Panc1 (cell line): ENCODE results near the gene SEMA5B. TPM values are rescaled to one million over a fixed set of nuclear protein-coding genes. Genes with fewer than 3 reads are reported as not detected.

Source experiments
- ATAC-seq: fragments of 200-7000 bp; cut with Tn5 transposase; 2 replicates; pipeline ENCODE4 v1.9.1; 2020; ENCODE audit warnings: mild to moderate bottlenecking, moderate library complexity
- BruUV-seq: library from RNA; stranded (reverse); fragments of 400-500 nt; replicated peaks from 2 replicates; lab custom pipeline; 2021; lab: Mats Ljungman, UMichigan
- CTCF ChIA-PET: fragments of 300-600 bp; sonication (Branson Sonifier 250); formaldehyde crosslinking; loops from one replicate; lab custom pipeline; 2022; ENCODE audit warnings: antibody characterized with exemption; lab: Charles Lee
- POLR2A ChIA-PET: fragments of 300-600 bp; sonication (Branson Sonifier 250); formaldehyde crosslinking; loops from one replicate; lab custom pipeline; 2022; ENCODE audit warnings: antibody characterized with exemption; lab: Charles Lee
- DNase-seq: peaks from one replicate; pipeline ENCODE4 v3.0.0-alpha.2; 2010; ENCODE audit warnings: low read depth, low spot score
- H3K27ac ChIP-seq: 2 replicates; pipeline ENCODE4 v1.5.1; 2011; ENCODE audit warnings: mild to moderate bottlenecking, low read length, inconsistent platforms
- H3K27me3 ChIP-seq: fragments of 200-500 bp; sonication (Bioruptor generic); 2 replicates; pipeline ENCODE4 v1.6.0; 2014; ENCODE audit warnings: low read length, inconsistent platforms; ENCODE audit not compliant: control insufficient read depth, insufficient read depth
- H3K36me3 ChIP-seq: fragments of 200-500 bp; sonication (Bioruptor generic); 2 replicates; pipeline ENCODE4 v1.5.1; 2014; ENCODE audit warnings: inconsistent platforms, mild to moderate bottlenecking, low read length, moderate library complexity; ENCODE audit not compliant: control insufficient read depth, insufficient read depth
- H3K4me1 ChIP-seq: 2 replicates; pipeline ENCODE4 v1.5.1; 2011; ENCODE audit warnings: inconsistent platforms, mild to moderate bottlenecking, low read length, moderate library complexity; ENCODE audit not compliant: control insufficient read depth, insufficient read depth
- H3K4me3 ChIP-seq, 2 experiments: 2 replicates each; pipeline ENCODE4 v1.5.1; 2011 to 2012; ENCODE audit warnings: low read depth in 2 of 2, low read length in 2 of 2, mild to moderate bottlenecking in 2 of 2, inconsistent platforms in 1 of 2, moderate library complexity in 1 of 2
- H3K9me3 ChIP-seq: fragments of 200-500 bp; sonication (Bioruptor generic); 2 replicates; pipeline ENCODE4 v1.5.1; 2014; ENCODE audit warnings: low read depth, mild to moderate bottlenecking, inconsistent platforms, low read length, moderate library complexity; ENCODE audit not compliant: control insufficient read depth, insufficient read depth
- REST ChIP-seq, 2 experiments: IDR thresholded peaks; 2 replicates each; pipeline ENCODE4 v1.6.1; 2011 to 2012; ENCODE audit warnings: low read depth in 2 of 2, control low read depth in 1 of 2, low read length in 1 of 2, mild to moderate bottlenecking in 1 of 2, moderate library complexity in 1 of 2; ENCODE audit not compliant: insufficient read depth in 1 of 2
- SIN3A ChIP-seq: IDR thresholded peaks from 2 replicates; pipeline ENCODE4 v1.6.1; 2012; ENCODE audit warnings: low read depth, mild to moderate bottlenecking, low read length, moderate library complexity, borderline replicate concordance; ENCODE audit not compliant: insufficient read depth
- TCF7L2 ChIP-seq: IDR thresholded peaks from 2 replicates; pipeline ENCODE4 v1.6.1; 2011; ENCODE audit warnings: mild to moderate bottlenecking, low read depth, low read length, inconsistent platforms
- in situ Hi-C: cut with HindIII; loops from 2 replicates; pipeline ENCODE4 v1.10.0; 2016; ENCODE audit warnings: low sequenced_read_pairs, low pct_unique_long_range_greater_than_20kb
- intact Hi-C: fragments of 100-400 bp; cut with micrococcal nuclease; formaldehyde crosslinking; loops from one replicate; pipeline ENCODE4 v1.10.0; 2022; ENCODE audit not compliant: unreplicated experiment
- total RNA-seq: library from RNA; stranded (reverse); gene quantifications from one replicate; pipeline ENCODE4 v1.2.1, GENCODE V29; 2021; ENCODE audit not compliant: unreplicated experiment
- TF ChIP-seq, protein P1 (sequence below): fragments of 450-650 bp; IDR thresholded peaks from 2 replicates; pipeline ENCODE4 v1.5.1; 2017; ENCODE audit warnings: mild to moderate bottlenecking

Gene SEMA5B
- total RNA-seq, 1 experiment from 2014 or later, result 1.2 TPM

GRCh38 chr3:122920986-122921385 lies 106.6 kb downstream of the SEMA5B start:
- ChIA-PET POLR2A (no interaction called here), CTCF (no interaction called here)
- Histone ChIP-seq H3K4me1 (peaks cover 2% of the 10 kb centered on the region; the same call in 1 of the 2 replicates), H3K36me3 (no peaks in the 10 kb centered on the region), H3K27ac (no peak overlapping the region), H3K27me3 (peaks cover 39% of the 10 kb centered on the region), H3K9me3 (no peaks in the 10 kb centered on the region), H3K4me3 (no peak overlapping the region)
- in situ Hi-C loops, result no loop called here
- TF ChIP-seq TCF7L2, result no peak
- TF ChIP-seq SIN3A, result no peak
- no peak for ATAC-seq
- DNase-seq, result no peak
- intact Hi-C loops, result no loop called here
- no TSS peak for BruUV-seq

DNA sequence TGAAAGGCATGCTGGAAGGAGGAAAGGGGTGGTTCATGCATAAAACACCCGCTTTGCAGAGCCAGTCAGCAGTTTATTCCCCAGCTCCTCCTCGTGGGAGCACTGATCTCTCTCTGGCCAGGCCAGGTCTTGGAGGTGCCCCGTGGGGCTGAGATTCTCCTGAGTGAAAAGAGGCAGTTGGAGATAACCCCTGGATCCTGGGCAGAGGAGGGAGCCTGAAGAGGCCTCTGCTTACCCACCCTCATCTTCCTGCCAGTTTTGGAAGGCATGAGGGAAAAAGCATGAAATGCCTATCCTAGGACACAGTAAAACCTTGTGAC lies 108.3 kb downstream of the SEMA5B start:
- no peak for ATAC-seq
- no TSS peak for BruUV-seq
- H3K9me3 ChIP-seq, result no peaks in the 10 kb centered on the region
- TF ChIP-seq, protein P1, sequence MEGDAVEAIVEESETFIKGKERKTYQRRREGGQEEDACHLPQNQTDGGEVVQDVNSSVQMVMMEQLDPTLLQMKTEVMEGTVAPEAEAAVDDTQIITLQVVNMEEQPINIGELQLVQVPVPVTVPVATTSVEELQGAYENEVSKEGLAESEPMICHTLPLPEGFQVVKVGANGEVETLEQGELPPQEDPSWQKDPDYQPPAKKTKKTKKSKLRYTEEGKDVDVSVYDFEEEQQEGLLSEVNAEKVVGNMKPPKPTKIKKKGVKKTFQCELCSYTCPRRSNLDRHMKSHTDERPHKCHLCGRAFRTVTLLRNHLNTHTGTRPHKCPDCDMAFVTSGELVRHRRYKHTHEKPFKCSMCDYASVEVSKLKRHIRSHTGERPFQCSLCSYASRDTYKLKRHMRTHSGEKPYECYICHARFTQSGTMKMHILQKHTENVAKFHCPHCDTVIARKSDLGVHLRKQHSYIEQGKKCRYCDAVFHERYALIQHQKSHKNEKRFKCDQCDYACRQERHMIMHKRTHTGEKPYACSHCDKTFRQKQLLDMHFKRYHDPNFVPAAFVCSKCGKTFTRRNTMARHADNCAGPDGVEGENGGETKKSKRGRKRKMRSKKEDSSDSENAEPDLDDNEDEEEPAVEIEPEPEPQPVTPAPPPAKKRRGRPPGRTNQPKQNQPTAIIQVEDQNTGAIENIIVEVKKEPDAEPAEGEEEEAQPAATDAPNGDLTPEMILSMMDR, result no peak
- TF ChIP-seq REST (IDR thresholded peaks at IDR 0.05; ENCODE audit: insufficient read depth in 1 of 2, low read depth in 2 of 2, low read length in 1 of 2), result peak in 1 of 2 experiments; percentile 48; a peak in 1 of 4 replicates
- H3K4me1 ChIP-seq, result peaks cover 2% of the 10 kb centered on the region; the same call in 1 of the 2 replicates
- H3K4me3 ChIP-seq, result no peak overlapping the region
- H3K36me3 ChIP-seq, result no peaks in the 10 kb centered on the region
- no peak overlapping the region for H3K27ac ChIP-seq
- in situ Hi-C loops, result no loop called here
- no peak for DNase-seq
- ChIA-PET POLR2A (no interaction called here), CTCF (no interaction called here)
- peaks cover 36% of the 10 kb centered on the region for H3K27me3 ChIP-seq
- intact Hi-C loops, result no loop called here

DNA sequence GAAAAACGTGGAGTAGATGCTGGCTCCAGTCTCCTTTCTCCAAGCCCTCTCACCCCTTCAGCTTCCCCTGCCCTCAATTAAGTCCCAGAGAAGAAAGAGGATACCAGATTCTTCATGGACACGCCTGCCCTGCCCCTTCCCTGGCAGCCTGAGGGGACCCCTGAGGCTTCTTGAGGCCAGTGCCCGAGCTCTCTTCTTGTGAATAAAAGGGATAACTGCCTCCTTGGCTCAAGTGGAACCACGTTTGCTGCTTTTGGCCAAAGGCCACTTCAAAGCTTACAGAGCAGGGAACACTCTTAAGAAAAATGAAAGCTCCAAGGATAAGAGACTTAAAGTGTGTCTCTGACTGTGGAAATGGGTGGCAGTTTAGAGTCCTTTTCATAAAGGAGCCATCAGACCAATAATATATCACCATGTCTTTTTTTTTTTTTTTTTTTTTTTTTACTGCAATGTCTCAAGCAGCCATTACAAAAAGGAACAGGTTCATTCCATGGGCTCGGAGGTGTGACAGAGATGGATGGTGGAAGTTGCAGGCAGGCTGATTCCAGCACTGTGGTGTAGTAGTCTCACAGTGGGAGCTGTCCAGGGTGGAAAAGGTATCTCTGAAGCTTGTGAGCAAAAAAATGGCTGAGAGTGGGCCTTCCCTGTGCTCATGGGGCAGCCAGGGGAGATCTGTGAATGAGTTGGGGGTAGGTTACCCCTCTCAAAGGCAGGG lies 108.8 kb downstream of the SEMA5B start:
- Histone ChIP-seq H3K4me3 (no peak overlapping the region), H3K27me3 (peaks cover 34% of the 10 kb centered on the region), H3K9me3 (no peaks in the 10 kb centered on the region), H3K4me1 (peaks cover 2% of the 10 kb centered on the region; the same call in 1 of the 2 replicates), H3K27ac (no peak overlapping the region), H3K36me3 (no peaks in the 10 kb centered on the region)
- DNase-seq (no peak), ATAC-seq (no peak)
- in situ Hi-C loops, result no loop called here
- POLR2A ChIA-PET, result no interaction called here
- intact Hi-C loops, result no loop called here
- BruUV-seq, result no TSS peak
- CTCF ChIA-PET, result no interaction called here
- TF ChIP-seq SIN3A (no peak), REST (IDR thresholded peaks at IDR 0.05; ENCODE audit: insufficient read depth in 1 of 2, low read depth in 2 of 2, low read length in 1 of 2) (peak; percentile 83 to 90)
